ENCODE data around the gene CD276.

CD276 gene

GRCh38 chr15:73681063-73681462 lies 3.1 kb upstream of the CD276 start:
- Histone ChIP-seq H4K8ac (ENCODE audit: low read depth, low read length) (no peak overlapping the region), H4K5ac (ENCODE audit: low read length) (no peak overlapping the region), H3K36me3 (ENCODE audit: control insufficient read depth, insufficient read depth, low read length) (no peaks in the 10 kb centered on the region), H2BK15ac (replicated peaks; ENCODE audit: low read depth) (no peak overlapping the region), H3K4me3 (ENCODE audit: low read length) (no peak overlapping the region), H3K18ac (ENCODE audit: low read length) (no peak overlapping the region), H2BK5ac (ENCODE audit: low read length) (no peak overlapping the region), H2AK5ac (ENCODE audit: low read length) (no peak overlapping the region), H3K4ac (ENCODE audit: low read depth, low read length) (no peak overlapping the region), H3K79me2 (ENCODE audit: control insufficient read depth, insufficient read depth, low read length) (peaks cover 13% of the 10 kb centered on the region), H3K27me3 (ENCODE audit: insufficient read depth, low read length, poor library complexity) (no peaks in the 10 kb centered on the region), H3K27ac (ENCODE audit: low read depth, low read length) (no peak overlapping the region), H3K23ac (ENCODE audit: low read length) (no peak overlapping the region), H3K4me2 (ENCODE audit: low read length) (no peak overlapping the region), H2BK120ac (ENCODE audit: low read depth, low read length) (no peak overlapping the region), H3K56ac (ENCODE audit: low read length) (no peak overlapping the region), H3K79me1 (ENCODE audit: low read length) (peaks cover 5% of the 10 kb centered on the region), H3K4me1 (ENCODE audit: control insufficient read depth, low read depth, low read length) (peaks cover 6% of the 10 kb centered on the region), H3K9ac (ENCODE audit: low read length) (no peak overlapping the region)
- no CpG with 5 or more reads among the region's 3 CpGs for WGBS (ENCODE audit: extremely low coverage, insufficient coverage, low lambda C conversion rate)
- DNase-seq = no peak

DNA sequence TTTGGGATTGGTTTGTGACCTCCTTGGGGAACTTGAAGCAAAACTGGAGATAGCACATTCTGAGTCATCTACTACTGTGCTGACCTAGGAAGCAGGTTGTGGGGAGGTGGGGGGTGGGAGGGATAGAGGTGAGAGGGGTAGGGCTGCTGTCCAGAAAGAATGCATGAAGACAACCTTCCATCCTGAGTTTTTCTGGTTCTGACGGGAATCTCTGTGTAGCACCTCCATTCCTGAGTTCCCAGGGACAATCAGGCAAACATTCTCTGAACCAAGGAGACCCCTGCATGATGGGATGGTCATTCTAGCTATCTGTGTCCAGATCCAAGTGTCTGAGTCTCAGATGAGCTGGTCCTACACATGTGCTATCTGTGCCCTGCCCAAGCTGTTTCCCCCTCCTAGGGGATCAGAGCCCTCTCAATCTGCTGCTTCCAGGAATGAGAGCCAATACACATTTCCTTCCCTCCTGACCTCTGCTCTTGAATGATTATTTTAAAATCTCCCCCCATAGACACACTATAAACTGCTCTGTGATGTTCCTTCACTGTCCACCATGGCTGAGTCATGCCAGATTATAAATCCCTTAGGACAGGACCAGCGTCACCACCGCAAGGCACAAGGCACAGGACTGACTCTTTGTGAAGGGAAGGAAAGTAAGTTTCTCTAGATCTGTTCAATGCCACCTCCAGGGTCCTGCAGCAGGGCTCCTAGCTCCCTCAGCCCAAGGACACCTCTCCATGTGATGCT lies 2.2 kb upstream of the CD276 start:
- Histone ChIP-seq H3K27ac (ENCODE audit: low read depth, low read length) (no peak overlapping the region), H4K8ac (ENCODE audit: low read depth, low read length) (no peak overlapping the region), H3K79me1 (ENCODE audit: low read length) (peaks cover 14% of the 10 kb centered on the region), H3K4ac (ENCODE audit: low read depth, low read length) (no peak overlapping the region), H3K18ac (ENCODE audit: low read length) (no peak overlapping the region), H3K4me1 (ENCODE audit: control insufficient read depth, low read depth, low read length) (peaks cover 8% of the 10 kb centered on the region), H3K4me2 (ENCODE audit: low read length) (no peak overlapping the region), H3K27me3 (ENCODE audit: insufficient read depth, low read length, poor library complexity) (no peaks in the 10 kb centered on the region), H3K4me3 (ENCODE audit: low read length) (no peak overlapping the region), H3K79me2 (ENCODE audit: control insufficient read depth, insufficient read depth, low read length) (peaks cover 23% of the 10 kb centered on the region), H3K9ac (ENCODE audit: low read length) (no peak overlapping the region), H2BK15ac (replicated peaks; ENCODE audit: low read depth) (no peak overlapping the region), H3K36me3 (ENCODE audit: control insufficient read depth, insufficient read depth, low read length) (no peaks in the 10 kb centered on the region), H3K23ac (ENCODE audit: low read length) (peak overlapping the region; percentile 39), H4K5ac (ENCODE audit: low read length) (no peak overlapping the region), H2BK120ac (ENCODE audit: low read depth, low read length) (no peak overlapping the region), H2BK5ac (ENCODE audit: low read length) (no peak overlapping the region), H3K56ac (ENCODE audit: low read length) (no peak overlapping the region), H2AK5ac (ENCODE audit: low read length) (no peak overlapping the region)
- no CpG with 5 or more reads among the region's 3 CpGs for WGBS (ENCODE audit: extremely low coverage, insufficient coverage, low lambda C conversion rate)
- DNase-seq = no peak

DNA sequence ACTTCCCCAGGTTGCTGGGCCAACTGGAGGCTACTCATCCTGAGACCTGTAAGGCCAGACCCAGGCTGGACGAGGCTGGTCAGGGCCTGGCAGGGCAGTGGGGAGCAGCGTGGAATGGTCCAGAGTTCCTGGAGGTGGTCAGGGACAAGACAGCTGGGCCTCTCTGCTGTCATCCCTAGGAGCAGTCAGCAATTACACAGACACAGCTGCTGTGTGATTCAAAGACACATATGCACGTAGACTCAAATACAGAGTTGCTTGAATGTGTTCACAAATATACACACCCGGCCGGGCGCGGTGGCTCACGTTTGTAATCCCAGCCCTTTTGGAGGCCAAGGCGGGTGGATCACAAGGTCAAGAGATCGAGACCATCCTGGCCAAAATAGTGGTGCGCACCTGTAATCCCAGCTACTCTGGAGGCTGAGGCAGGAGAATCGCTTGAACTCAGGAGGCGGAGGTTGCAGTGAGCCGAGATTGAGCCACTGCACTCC lies 1.5 kb upstream of the CD276 start:
- H3K23ac ChIP-seq (ENCODE audit: low read length) = no peak overlapping the region
- H4K5ac ChIP-seq (ENCODE audit: low read length) = no peak overlapping the region
- H2BK15ac ChIP-seq (replicated peaks; ENCODE audit: low read depth) = no peak overlapping the region
- H3K9ac ChIP-seq (ENCODE audit: low read length) = no peak overlapping the region
- H3K4ac ChIP-seq (ENCODE audit: low read depth, low read length) = no peak overlapping the region
- no peak overlapping the region for H2BK120ac ChIP-seq (ENCODE audit: low read depth, low read length)
- no CpG with 5 or more reads among the region's 14 CpGs for WGBS (ENCODE audit: extremely low coverage, insufficient coverage, low lambda C conversion rate)
- no peak overlapping the region for H3K4me2 ChIP-seq (ENCODE audit: low read length)
- peaks cover 28% of the 10 kb centered on the region for H3K79me2 ChIP-seq (ENCODE audit: control insufficient read depth, insufficient read depth, low read length)
- no peaks in the 10 kb centered on the region for H3K27me3 ChIP-seq (ENCODE audit: insufficient read depth, low read length, poor library complexity)
- no peak overlapping the region for H3K56ac ChIP-seq (ENCODE audit: low read length)
- H3K18ac ChIP-seq (ENCODE audit: low read length) = no peak overlapping the region
- no peak overlapping the region for H3K4me3 ChIP-seq (ENCODE audit: low read length)
- no peak overlapping the region for H2BK5ac ChIP-seq (ENCODE audit: low read length)
- no peak overlapping the region for H4K8ac ChIP-seq (ENCODE audit: low read depth, low read length)
- H3K79me1 ChIP-seq (ENCODE audit: low read length) = peaks cover 18% of the 10 kb centered on the region
- peaks cover 8% of the 10 kb centered on the region for H3K4me1 ChIP-seq (ENCODE audit: control insufficient read depth, low read depth, low read length)
- H3K36me3 ChIP-seq (ENCODE audit: control insufficient read depth, insufficient read depth, low read length) = no peaks in the 10 kb centered on the region
- no peak for DNase-seq
- H3K27ac ChIP-seq (ENCODE audit: low read depth, low read length) = no peak overlapping the region
- no peak overlapping the region for H2AK5ac ChIP-seq (ENCODE audit: low read length)

- Histone ChIP-seq H3K4me2 (ENCODE audit: low read length) (peak overlapping the region; percentile 69), H3K36me3 (ENCODE audit: control insufficient read depth, insufficient read depth, low read length) (no peaks in the 10 kb centered on the region), H3K4me3 (ENCODE audit: low read length) (no peak overlapping the region), H3K56ac (ENCODE audit: low read length) (peak overlapping the region; percentile 90), H4K8ac (ENCODE audit: low read depth, low read length) (no peak overlapping the region), H3K23ac (ENCODE audit: low read length) (no peak overlapping the region), H4K5ac (ENCODE audit: low read length) (no peak overlapping the region), H3K79me2 (ENCODE audit: control insufficient read depth, insufficient read depth, low read length) (peaks cover 35% of the 10 kb centered on the region), H3K18ac (ENCODE audit: low read length) (no peak overlapping the region), H3K27me3 (ENCODE audit: insufficient read depth, low read length, poor library complexity) (no peaks in the 10 kb centered on the region), H3K4me1 (ENCODE audit: control insufficient read depth, low read depth, low read length) (peaks cover 8% of the 10 kb centered on the region), H3K79me1 (ENCODE audit: low read length) (peaks cover 24% of the 10 kb centered on the region), H2BK15ac (replicated peaks; ENCODE audit: low read depth) (no peak overlapping the region), H2BK120ac (ENCODE audit: low read depth, low read length) (no peak overlapping the region), H2BK5ac (ENCODE audit: low read length) (no peak overlapping the region), H3K27ac (ENCODE audit: low read depth, low read length) (no peak overlapping the region), H3K4ac (ENCODE audit: low read depth, low read length) (no peak overlapping the region), H2AK5ac (ENCODE audit: low read length) (no peak overlapping the region), H3K9ac (ENCODE audit: low read length) (no peak overlapping the region)
- DNase-seq = peak; percentile 86
- no CpG with 5 or more reads among the region's 7 CpGs for WGBS (ENCODE audit: extremely low coverage, insufficient coverage, low lambda C conversion rate)
Observed at GRCh38 chr15:73683257-73683776, 866 bp upstream of the CD276 start.

GRCh38 chr15:73684581-73685455 lies 635 bp downstream of the CD276 start:
- Histone ChIP-seq H3K9ac (ENCODE audit: low read length) (peak overlapping the region; percentile 84), H3K4ac (ENCODE audit: low read depth, low read length) (peak overlapping the region; percentile 91), H2BK120ac (ENCODE audit: low read depth, low read length) (peak overlapping the region; percentile 62), H2AK5ac (ENCODE audit: low read length) (no peak overlapping the region), H3K79me1 (ENCODE audit: low read length) (peaks cover 34% of the 10 kb centered on the region), H3K56ac (ENCODE audit: low read length) (peak overlapping the region; percentile 95), H3K79me2 (ENCODE audit: control insufficient read depth, insufficient read depth, low read length) (peaks cover 48% of the 10 kb centered on the region), H3K27ac (ENCODE audit: low read depth, low read length) (peak overlapping the region; percentile 73), H3K4me3 (ENCODE audit: low read length) (peak overlapping the region; percentile 73), H3K27me3 (ENCODE audit: insufficient read depth, low read length, poor library complexity) (no peaks in the 10 kb centered on the region), H4K8ac (ENCODE audit: low read depth, low read length) (no peak overlapping the region), H3K4me1 (ENCODE audit: control insufficient read depth, low read depth, low read length) (peaks cover 8% of the 10 kb centered on the region), H3K23ac (ENCODE audit: low read length) (peak overlapping the region; percentile 90), H4K5ac (ENCODE audit: low read length) (no peak overlapping the region), H3K36me3 (ENCODE audit: control insufficient read depth, insufficient read depth, low read length) (no peaks in the 10 kb centered on the region), H3K18ac (ENCODE audit: low read length) (peak overlapping the region; percentile 91), H2BK5ac (ENCODE audit: low read length) (peak overlapping the region; percentile 42), H3K4me2 (ENCODE audit: low read length) (peak overlapping the region; percentile 52), H2BK15ac (replicated peaks; ENCODE audit: low read depth) (no peak overlapping the region)
- peak; percentile 59 for DNase-seq
- WGBS (ENCODE audit: extremely low coverage, insufficient coverage, low lambda C conversion rate) = no CpG with 5 or more reads among the region's 52 CpGs
